CD4-positive, alpha-beta T cell treated with Interleukin-2 at 100 ng/mL for 4 hours (primary cell): ENCODE results near the gene SLC37A3.
"Not testable (repeated sequence)": the region's sequence is repeated elsewhere in the genome, so short reads cannot be mapped to it uniquely, and the experiment has no call there.

ENCODE experiments used
- DNase-seq: peaks from one replicate; pipeline ENCODE4 v3.0.0-alpha.2; 2020; ENCODE audit warnings: low spot score

SLC37A3 gene

DNA sequence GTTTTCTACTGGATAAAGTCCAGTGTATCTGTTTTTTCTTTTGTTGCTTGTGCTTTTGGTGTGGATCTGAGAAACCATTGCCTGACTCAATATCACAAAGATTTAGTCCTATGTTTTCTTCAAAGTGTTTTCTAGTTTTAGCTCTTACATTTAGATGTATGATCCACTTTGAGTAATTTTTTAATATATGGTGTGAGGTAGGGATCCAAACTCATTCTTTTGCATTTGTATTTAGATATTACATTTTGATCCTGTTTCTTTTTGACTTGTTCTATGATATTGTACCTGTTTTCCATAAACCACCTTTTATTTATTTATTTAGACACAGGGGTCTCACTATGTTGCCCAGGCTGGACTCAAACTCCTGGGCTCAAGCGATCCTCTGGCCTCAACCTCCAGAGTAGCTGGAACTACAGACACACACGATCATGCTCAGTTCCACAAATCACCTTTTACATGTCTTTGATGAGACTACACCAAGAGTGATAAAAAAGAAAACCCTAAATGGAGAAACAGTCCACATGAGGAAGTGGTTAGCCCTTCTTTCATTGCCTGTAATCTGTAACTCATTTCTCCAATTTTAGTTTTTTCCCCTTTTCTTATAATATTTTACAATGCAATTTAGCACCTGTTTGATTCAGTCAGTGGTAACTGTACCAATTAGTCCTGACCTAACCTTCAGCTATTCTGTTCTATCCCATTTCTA lies 86.0 kb downstream of the SLC37A3 start:
- no peak for DNase-seq

DNA sequence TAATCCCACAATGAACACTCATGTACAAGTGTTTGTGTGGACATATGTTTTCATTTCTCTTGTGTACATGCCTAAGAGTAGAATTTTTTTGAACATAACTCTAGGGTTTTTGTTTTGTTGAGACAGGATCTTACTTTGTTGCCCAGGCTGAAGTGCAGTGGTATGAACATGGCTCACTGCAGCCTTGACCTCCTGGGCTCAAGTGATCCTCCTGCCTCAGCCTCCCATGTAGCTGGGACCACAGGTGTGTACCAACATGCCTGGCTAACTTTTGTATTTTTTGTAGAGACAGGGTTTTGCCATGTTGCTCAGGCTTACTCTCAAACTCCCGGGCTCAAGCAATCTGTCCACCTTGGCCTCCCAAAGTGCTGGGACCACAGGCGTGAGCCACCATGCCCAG lies 87.2 kb downstream of the SLC37A3 start:
- not testable (repeated sequence) for DNase-seq

DNA sequence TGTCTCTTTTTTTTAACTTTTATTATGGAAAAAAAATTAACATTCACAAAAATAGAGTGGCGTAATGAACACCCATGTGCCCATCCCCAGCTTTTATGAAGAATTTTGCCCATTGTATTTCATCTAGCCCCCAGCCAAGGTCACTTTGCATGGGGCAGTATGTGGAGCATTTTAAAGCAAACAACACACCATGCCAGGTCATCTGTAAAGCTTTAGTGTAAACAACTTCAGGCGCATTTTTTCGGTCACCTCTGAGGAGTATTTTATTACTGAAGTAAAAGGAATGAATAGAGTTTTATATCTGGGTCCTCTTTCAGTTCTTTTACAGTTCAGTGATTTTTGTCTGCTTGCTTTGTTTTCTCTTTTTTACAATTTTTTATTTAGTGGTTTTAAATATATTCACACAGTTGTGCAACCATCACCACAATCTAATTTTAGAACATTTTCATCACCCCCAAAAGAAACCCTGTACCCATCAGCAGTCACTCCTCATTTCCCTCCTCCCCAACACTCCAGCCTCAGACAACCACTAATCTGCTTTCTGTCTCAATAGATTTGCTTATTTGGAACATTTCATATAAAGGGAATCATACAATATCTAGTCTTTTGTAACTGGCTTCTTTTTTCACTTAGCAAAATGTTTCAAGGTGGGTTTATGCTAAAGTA lies 87.9 kb downstream of the SLC37A3 start:
- DNase-seq: no peak

DNA sequence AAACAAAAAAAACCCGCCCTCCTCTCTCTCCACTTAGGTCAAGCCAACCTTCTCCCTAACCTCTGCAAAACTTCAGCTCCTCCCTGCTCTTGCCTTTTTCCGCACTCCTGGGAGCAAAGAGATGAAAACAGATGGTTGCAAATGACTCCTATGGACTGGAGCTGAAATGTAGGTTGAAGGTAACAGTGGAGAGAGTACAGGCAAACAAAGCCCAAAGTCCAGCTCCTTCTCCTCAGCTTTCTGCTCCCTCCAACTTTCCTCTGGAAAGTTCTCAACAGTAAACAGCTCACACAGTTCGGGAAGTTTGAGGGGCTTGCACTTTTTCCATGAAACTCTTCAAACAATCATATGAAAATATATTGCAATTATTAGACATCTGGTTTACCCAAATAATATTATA lies 90.3 kb downstream of the SLC37A3 start:
- DNase-seq: no peak

DNA sequence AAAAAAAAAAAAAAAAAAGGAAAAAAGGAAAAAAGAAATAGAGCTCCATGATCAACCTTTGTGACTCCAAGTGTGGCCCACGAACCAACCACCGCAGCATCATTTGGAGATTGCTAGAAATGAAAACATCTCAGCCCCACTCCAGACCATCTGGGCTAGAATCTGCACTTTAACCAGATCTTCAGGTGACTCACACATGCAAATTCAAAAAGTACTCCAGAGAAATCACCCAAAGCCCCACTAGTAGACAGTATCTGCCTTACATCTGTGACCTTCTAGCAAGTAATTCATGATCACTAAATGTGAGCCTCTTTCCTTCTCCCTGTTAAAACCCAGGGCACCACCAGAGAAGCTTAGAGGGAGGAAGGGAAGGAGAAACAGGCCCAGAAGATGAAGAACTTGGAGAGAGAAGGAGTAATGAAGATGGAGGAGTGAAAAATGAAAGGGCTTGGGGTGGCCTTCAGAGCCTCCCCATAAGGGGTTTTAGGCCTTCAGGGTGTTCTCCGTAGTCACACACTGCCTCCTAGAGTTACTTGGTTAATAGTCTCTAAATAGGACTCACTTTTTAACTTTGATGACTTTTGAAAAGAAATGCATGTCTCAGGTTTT lies 94.0 kb downstream of the SLC37A3 start:
- peak; percentile 69 for DNase-seq

DNA sequence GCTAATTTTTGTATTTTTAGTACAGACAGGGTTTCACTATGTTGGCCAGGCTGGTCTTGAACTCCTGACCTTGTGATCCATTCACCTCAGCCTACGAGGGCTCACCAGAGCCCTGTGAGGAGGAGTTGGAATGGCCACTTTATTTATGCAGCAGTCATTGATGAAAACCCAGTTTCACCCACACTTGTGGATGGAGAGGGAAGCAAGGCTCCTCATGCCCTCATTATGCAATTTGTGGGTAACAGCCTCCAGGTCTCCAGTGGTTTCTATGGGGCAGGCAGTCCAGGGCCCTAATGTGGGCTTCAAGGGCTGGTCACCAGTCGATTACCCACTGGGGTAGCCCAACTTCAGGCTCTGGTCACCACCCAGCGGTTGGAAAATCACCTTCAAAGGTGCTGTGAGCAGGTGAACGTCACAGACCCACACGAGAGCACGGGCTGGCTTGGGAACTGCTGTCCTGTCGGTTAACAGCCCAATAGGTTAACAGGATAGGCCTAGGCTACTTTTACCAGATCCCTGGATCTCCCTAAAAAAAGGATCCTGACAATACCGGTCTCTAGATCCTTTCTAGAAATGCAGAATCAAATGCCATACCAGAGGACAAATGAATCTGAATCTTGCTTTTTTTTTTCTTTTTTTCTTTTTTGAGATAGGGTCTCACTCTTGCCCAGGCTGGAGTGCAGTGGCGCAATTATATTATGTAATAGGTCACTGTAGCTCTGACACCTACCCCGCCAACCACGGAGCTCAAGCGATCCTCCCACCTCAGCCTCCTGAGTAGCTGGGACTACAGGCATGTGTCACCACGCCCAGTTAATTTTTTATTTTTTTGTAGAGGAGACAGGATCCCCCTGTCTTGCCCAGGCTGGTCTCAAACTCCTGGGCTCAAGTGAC lies 97.8 kb downstream of the SLC37A3 start:
- DNase-seq: no peak

DNA sequence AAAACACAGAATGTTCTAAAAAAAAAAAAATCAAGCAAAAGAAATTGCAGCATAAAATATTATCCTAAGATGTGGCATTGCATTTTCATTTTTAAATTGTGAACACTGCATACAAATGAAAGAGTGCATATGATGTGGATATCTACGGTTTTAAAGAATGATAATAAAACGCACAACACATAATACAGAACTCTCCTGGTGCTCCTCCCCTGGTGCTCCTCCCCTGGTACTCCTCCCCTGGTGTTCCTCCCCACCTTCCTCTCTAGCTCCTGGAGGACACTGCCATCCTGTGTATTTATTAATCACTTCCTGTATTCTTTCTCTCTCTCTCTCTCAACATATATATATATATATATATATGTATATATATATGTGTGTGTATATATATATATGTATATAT lies 100.1 kb downstream of the SLC37A3 start:
- no peak for DNase-seq

DNA sequence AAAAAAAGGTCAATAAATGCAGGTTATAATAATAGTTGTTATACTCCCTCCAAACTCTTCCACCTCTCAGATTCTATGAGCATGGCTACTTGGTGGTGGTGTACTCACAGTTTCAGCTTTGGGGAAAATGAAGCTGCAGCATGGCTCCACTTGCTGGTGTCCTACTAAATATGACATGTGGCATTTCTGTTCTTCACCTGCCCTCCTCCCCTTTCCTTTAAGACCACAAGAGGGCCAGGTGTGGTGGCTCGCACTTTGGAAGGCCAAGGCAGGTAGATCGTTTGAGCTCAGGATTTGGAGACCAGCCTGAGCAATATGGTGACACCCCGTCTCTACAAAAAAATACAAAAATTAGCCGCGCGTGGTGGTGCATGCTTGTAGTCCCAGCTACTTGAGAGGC lies 101.1 kb downstream of the SLC37A3 start:
- DNase-seq: no peak

DNA sequence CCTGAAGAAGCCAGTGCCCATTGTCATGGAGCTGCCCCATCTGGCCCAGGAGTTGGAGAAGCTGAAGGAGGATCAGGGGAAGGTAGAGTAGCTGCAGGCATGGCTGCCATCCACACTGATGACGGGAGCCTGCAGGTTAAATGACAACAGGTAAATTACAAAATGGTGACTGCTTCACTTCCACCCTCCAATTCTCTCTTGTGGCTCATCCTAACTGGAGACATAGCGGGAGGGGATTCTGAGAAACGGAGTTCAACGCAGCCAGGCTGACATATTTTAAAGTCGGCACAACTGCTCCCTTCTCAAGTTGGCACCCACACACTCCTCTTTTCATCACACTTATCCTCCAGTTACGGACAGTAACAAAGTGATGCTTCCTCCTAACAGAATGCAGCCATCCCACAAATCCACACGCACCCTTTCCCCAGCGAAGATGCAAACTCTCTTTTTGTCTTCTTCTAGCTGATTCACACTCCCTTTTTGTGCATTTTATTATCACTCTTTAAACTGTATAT lies 103.0 kb downstream of the SLC37A3 start:
- no peak for DNase-seq

DNA sequence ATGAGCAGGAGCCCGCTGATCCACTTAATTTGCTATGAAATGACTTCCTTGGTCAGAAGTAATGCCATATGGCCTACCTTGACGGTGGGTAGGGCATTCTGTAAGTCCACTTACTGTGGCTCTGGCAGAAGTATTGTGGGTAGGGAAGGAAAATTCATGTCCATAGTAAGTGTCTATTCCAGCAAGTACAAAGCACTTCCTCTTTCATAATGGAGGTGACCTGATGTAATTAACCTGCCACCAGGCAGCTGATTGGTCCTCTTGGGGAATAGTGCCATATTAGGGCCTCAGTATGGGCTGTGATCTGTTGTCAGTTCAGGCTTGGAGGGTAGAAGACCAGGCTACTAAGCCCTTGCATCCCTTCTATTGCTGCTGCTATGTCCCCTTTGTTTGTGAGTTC lies 103.9 kb downstream of the SLC37A3 start:
- DNase-seq: no peak

DNA sequence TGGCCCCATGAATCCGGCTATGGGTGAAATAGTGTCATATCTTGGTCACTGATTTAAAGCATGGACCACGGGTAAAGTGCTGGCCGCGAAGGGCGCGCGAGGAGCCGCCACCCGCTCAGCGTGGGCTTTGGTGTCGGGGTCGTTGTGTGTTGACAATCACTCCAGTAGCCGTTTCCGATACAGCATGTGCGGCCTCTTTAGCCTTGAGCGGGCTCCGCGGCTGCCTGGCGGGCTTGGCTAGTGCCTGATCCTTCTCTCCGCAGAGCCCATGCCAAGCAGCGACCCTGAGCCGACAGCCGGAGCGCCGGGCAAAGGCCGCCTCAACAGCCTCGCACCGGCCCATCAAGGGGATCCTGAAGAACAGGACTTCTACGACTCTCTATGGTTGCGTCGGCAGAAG lies 105.9 kb downstream of the SLC37A3 start:
- DNase-seq: no peak

DNA sequence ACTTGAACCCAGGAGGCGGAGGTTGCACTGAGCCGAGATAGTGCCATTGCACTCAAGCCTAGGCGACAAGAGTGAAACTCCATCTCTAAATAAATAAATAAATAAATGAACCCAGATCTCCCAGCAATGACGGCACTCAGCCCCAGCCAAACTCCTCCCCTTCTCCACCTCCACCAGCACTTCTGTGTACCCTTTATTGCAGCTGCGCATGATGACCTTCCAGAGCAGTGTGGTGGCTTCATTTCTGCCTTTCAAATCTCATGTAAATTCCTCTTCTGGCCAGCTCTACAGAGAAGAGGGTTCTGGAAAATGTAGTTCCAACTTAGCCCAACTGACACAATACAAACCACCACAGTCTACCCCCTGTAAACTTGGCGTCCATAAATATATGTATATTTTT lies 108.5 kb downstream of the SLC37A3 start:
- no peak for DNase-seq

DNA sequence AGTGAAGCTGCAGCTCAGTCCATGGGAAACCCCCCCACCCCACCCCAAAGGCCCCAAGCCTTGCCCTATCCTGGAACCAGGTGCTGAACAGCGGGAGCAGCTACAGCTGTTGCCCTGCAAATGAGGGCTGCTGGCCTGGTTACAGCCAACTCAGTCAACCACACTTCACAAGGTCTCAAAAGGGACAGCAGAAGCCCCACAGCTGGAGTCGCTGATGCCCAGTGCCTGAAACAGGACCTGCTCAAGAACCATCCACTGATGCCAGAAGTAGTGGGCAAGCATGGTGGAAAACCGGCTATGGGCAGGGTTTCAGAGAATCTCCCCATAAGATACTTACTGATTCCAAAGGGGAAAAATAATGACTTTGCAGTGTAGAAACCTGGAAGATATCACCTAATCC lies 110.3 kb downstream of the SLC37A3 start:
- no peak for DNase-seq

DNA sequence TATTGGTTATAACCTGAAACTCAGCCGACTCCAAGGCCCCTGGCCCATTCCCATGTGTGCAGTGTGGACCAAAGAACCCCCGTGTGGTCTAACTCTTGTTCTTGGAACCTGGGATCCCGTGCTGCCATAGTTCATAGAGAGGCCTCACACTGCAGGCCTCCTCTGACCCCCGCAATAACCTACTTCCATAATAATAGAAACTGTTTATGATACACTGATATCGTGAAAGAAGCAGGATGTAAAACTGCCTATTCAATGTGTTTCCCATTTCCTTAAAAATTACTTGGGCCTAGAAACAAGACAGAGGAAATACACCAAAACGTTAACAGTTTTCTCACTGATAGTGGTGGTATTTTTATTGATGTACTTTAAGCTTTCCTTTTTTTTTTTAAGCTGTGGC lies 112.4 kb downstream of the SLC37A3 start:
- no peak for DNase-seq

DNA sequence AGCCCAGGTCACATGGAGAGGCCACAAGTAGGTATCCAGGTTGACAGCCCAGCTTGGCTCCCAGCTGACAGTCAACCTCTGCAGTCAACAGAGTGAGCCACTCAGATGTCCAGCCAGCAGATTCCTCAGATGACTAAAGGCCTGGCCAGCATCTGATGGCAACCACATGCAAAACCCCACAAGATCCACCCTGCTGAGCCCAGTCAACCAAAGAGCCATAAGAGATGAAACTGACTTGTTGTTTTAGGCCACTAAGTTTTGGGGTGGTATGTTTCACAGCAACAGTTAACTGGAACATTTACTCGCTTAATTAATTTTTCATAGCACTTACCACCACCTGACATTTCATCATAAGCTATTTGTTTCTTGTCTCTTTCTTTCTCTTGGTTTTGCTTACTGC lies 114.3 kb downstream of the SLC37A3 start:
- no peak for DNase-seq
